GM12878 (cell line): ENCODE measurements around the gene PRIMPOL. TPM values are rescaled to one million over a fixed set of nuclear protein-coding genes. Genes with fewer than 3 reads are reported as not detected.

Experiments
- ATAC-seq: fragments of 200-7000 bp; cut with Tn5 transposase; 3 replicates; pipeline ENCODE4 v1.9.1; 2020; ENCODE audit warnings: mild to moderate bottlenecking, moderate library complexity
- BruUV-seq: library from RNA; stranded (reverse); fragments of 400-500 nt; replicated peaks from 2 replicates; lab custom pipeline; 2021; lab: Mats Ljungman, UMichigan
- CTCF ChIA-PET: fragments of 300-600 bp; sonication (Branson Sonifier 250); formaldehyde crosslinking; extraction: SDS; loops from one replicate; lab custom pipeline; 2021; ENCODE audit warnings: inconsistent platforms; lab: Yijun Ruan, JAX
- POLR2A ChIA-PET: fragments of 350-600 bp; formaldehyde crosslinking; extraction: SDS; loops from one replicate; lab custom pipeline; 2021; ENCODE audit warnings: inconsistent platforms; lab: Charles Lee
- RAD21 ChIA-PET: fragments of 300-600 bp; sonication (Branson Sonifier 250); formaldehyde crosslinking; loops from one replicate; lab custom pipeline; 2023; ENCODE audit warnings: antibody characterized with exemption; ENCODE audit not compliant: unreplicated experiment; lab: Charles Lee
- SMC1A ChIA-PET: fragments of 300-600 bp; sonication (Branson Sonifier 250); formaldehyde crosslinking; loops from one replicate; lab custom pipeline; 2023; ENCODE audit not compliant: unreplicated experiment, uncharacterized antibody; lab: Charles Lee
- DNase-seq: peaks from one replicate; pipeline ENCODE4 v3.0.0-alpha.2; 2011; ENCODE audit warnings: low read depth, low spot score
- FAIRE-seq: peaks from 3 replicates; lab custom pipeline; 2011; peaks lifted over from hg19 to GRCh38; lab: Jason Lieb, UNC
- H2AFZ ChIP-seq: 2 replicates; pipeline ENCODE4 v1.6.0; 2011; ENCODE audit warnings: low read depth, low read length, control low read depth; ENCODE audit not compliant: control insufficient read depth
- H3K27ac ChIP-seq: 2 replicates; pipeline ENCODE4 v1.5.1; 2011; ENCODE audit warnings: control low read depth; ENCODE audit not compliant: control insufficient read depth, insufficient read depth
- H3K27me3 ChIP-seq, 2 experiments: replicated peaks in 1 of 2; 2 replicates each; pipeline versions ENCODE4 v1.6.0 to v1.6.1; 2011; ENCODE audit warnings: low read length in 1 of 2; ENCODE audit not compliant: control insufficient read depth in 2 of 2, insufficient read depth in 2 of 2
- H3K36me3 ChIP-seq, 2 experiments: 2 replicates each; pipeline ENCODE4 v1.5.1; 2011; ENCODE audit warnings: low read length in 1 of 2; ENCODE audit not compliant: control insufficient read depth in 2 of 2, insufficient read depth in 2 of 2
- H3K4me1 ChIP-seq: 2 replicates; pipeline ENCODE4 v1.6.1; 2011; ENCODE audit warnings: mild to moderate bottlenecking, low read length, moderate library complexity, mixed read lengths; ENCODE audit not compliant: control insufficient read depth, insufficient read depth
- H3K4me2 ChIP-seq: 2 replicates; pipeline ENCODE4 v1.6.0; 2011; ENCODE audit warnings: control low read depth; ENCODE audit not compliant: control insufficient read depth, insufficient read depth
- H3K4me3 ChIP-seq: fragments of 200-600 bp; sonication (generic); 2 replicates; pipeline ENCODE4 v1.5.1; 2016
- H3K79me2 ChIP-seq: 2 replicates; pipeline ENCODE4 v1.6.0; 2011; ENCODE audit warnings: low read length; ENCODE audit not compliant: control insufficient read depth, insufficient read depth
- H3K9ac ChIP-seq: 2 replicates; pipeline ENCODE4 v1.8.0; 2011; ENCODE audit warnings: low read length, control low read depth, mixed read lengths; ENCODE audit not compliant: control insufficient read depth, insufficient read depth
- H3K9me3 ChIP-seq: replicated peaks from 3 replicates; pipeline ENCODE4 v1.5.1; 2011; ENCODE audit warnings: mild to moderate bottlenecking, low read length; ENCODE audit not compliant: control insufficient read depth, insufficient read depth
- H4K20me1 ChIP-seq: 2 replicates; pipeline ENCODE4 v1.6.0; 2011; ENCODE audit not compliant: control insufficient read depth, insufficient read depth
- ETV6 ChIP-seq, 2 experiments: fragments of 450-650 bp in 1 of 2; IDR thresholded peaks in 1 of 2; conservative IDR thresholded peaks in 1 of 2; 2 replicates each; pipeline ENCODE4 v1.6.1; 2014; ENCODE audit warnings: antibody characterized with exemption in 1 of 2, borderline replicate concordance in 1 of 2, low read depth in 1 of 2, mild to moderate bottlenecking in 1 of 2, moderate library complexity in 1 of 2
- MEF2A ChIP-seq: IDR thresholded peaks from 2 replicates; pipeline ENCODE4 v1.6.1; 2011; ENCODE audit warnings: low read depth, mild to moderate bottlenecking, low read length, moderate library complexity; ENCODE audit not compliant: insufficient read depth
- NFYB ChIP-seq: IDR thresholded peaks from 2 replicates; pipeline ENCODE4 v1.6.1; 2011; ENCODE audit warnings: low read depth, mild to moderate bottlenecking, low read length, improper control_type of control experiment, moderate library complexity; ENCODE audit not compliant: insufficient read depth
- PRDM15 ChIP-seq: fragments of 450-650 bp; formaldehyde crosslinking; IDR thresholded peaks from 2 replicates; pipeline ENCODE4 v1.4.0; 2020; ENCODE audit warnings: mild to moderate bottlenecking, moderate library complexity
- RELB ChIP-seq: fragments of 450-650 bp; IDR thresholded peaks from 2 replicates; pipeline ENCODE4 v1.6.1; 2017; ENCODE audit warnings: low read depth, mild to moderate bottlenecking, moderate library complexity
- SIX5 ChIP-seq: IDR thresholded peaks from 2 replicates; pipeline ENCODE4 v1.6.1; 2011; ENCODE audit warnings: mild to moderate bottlenecking, low read depth, low read length, moderate library complexity; ENCODE audit not compliant: severe bottlenecking
- SREBF2 ChIP-seq: IDR thresholded peaks from 2 replicates; pipeline ENCODE4 v1.6.1; 2012; ENCODE audit warnings: mild to moderate bottlenecking, low read length
- USF2 ChIP-seq: IDR thresholded peaks from 2 replicates; pipeline ENCODE4 v1.6.1; 2011; ENCODE audit warnings: low read depth, low read length, improper control_type of control experiment, borderline replicate concordance
- WGBS: methylation state at CpG from one replicate; pipeline ENCODE4 v1.1.6; 2016; ENCODE audit warnings: low lambda C conversion rate; ENCODE audit not compliant: insufficient replicate concordance, insufficient coverage; ENCODE audit errors: missing lambda C conversion rate; 5-methylcytosine and 5-hydroxymethylcytosine counted together
- in situ Hi-C: fragments of 300-500 bp; cut with MboI; formaldehyde crosslinking; loops from 9 replicates; pipeline ENCODE4 v1.14.3; 2018; ENCODE audit warnings: mixed read lengths
- intact Hi-C: fragments of 100-400 bp; cut with micrococcal nuclease; formaldehyde crosslinking; loops from one replicate; pipeline ENCODE4 v1.14.2; 2022; ENCODE audit not compliant: unreplicated experiment
- polyA plus RNA-seq, 11 experiments: library from polyadenylated mRNA; depleted of rRNA in 4 of 11; unstranded in 6 of 11; stranded (reverse) in 5 of 11; fragments of >200 nt; fragmentation: Nextera tagmentation in 4 of 11; fragmentation: Illumina TruSeq in 1 of 11; extraction: Ambion mirVana in 4 of 11; extraction: Trizol in 1 of 11; gene quantifications; 1 replicate in 1 of 11; 2 replicates in 10 of 11; pipeline versions ENCODE4 v1.2.1 to v1.2.3, GENCODE V29; 2011 to 2016; ENCODE audit warnings: inconsistent platforms in 2 of 11, missing spikeins in 2 of 11, low read depth in 1 of 11
- total RNA-seq, 4 experiments: library from RNA; depleted of rRNA in 3 of 4; stranded (reverse); fragments of >200 nt in 3 of 4; fragmentation: Illumina TruSeq in 1 of 4; extraction: Trizol in 1 of 4; gene quantifications; 2 replicates each; pipeline versions ENCODE4 v1.2.1 to v1.2.3, GENCODE V29; 2013 to 2021
- TF ChIP-seq, protein P1 (sequence below): fragments of 450-650 bp; conservative IDR thresholded peaks from 2 replicates; pipeline ENCODE4 v1.6.1; 2017; ENCODE audit warnings: mild to moderate bottlenecking, moderate library complexity

Gene PRIMPOL
- total and polyA plus RNA-seq, 10 of the 15 experiments (the other 5 are each of a cell fraction or from before 2014, with no cell fraction given) = 10.6 to 23.7 (median 14.0) TPM

DNA sequence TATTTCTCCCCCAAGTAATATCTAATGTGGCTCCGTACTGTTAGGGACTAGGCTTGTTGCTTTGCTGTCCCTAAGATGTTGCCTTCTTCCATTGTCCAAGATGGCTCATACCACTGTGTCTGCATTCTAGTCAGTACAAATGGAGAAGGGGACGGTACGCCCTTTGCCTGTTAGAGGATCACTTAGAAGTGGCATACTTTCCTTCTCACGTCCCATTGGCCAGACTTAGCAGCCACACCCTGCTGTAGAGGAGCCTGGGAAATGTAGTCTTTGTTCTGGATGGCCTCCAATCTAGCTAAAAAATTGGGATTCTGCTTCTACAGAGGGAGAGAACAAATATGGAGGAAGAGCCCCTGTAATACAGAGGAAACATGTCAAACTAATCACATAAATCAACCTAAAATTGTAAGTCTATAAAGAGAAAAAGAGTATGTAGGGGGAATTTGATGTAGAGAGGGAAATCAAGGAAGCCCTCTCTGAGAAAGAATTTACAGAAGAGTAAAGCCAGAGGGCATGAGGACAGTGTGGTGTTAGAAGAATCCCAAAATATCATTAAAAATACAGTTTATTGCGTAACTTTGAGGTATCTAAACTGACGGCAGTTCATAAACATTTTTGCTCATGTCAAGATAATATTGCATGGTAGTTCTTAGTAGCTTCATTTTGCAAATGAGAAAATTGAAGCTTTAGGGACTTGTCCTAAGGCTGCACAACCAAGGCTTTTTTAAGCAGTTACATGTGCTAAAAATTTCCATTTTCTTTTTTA lies 15.1 kb downstream of the PRIMPOL start:
- intact Hi-C loops = no loop called here
- no peaks in the 10 kb centered on the region for H4K20me1 ChIP-seq
- ATAC-seq = peak; percentile 81
- H3K27ac ChIP-seq = no peak overlapping the region
- H3K27me3 ChIP-seq = no peaks in the 10 kb centered on the region
- TF ChIP-seq NFYB (peak; percentile 36; the same call in 1 of the 2 replicates), SREBF2 (no peak), MEF2A (no peak), PRDM15 (no peak), ETV6 (conservative IDR thresholded peaks at IDR 0.05 in 1 of 2, IDR thresholded peaks at IDR 0.05 in 1 of 2; ENCODE audit: borderline replicate concordance in 1 of 2, low read depth in 1 of 2) (no peak), SIX5 (peak; percentile 65), RELB (no peak), USF2 (no peak)
- TF ChIP-seq, protein P1, sequence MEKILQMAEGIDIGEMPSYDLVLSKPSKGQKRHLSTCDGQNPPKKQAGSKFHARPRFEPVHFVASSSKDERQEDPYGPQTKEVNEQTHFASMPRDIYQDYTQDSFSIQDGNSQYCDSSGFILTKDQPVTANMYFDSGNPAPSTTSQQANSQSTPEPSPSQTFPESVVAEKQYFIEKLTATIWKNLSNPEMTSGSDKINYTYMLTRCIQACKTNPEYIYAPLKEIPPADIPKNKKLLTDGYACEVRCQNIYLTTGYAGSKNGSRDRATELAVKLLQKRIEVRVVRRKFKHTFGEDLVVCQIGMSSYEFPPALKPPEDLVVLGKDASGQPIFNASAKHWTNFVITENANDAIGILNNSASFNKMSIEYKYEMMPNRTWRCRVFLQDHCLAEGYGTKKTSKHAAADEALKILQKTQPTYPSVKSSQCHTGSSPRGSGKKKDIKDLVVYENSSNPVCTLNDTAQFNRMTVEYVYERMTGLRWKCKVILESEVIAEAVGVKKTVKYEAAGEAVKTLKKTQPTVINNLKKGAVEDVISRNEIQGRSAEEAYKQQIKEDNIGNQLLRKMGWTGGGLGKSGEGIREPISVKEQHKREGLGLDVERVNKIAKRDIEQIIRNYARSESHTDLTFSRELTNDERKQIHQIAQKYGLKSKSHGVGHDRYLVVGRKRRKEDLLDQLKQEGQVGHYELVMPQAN = no peak
- no peak overlapping the region for H3K4me2 ChIP-seq
- no peak overlapping the region for H2AFZ ChIP-seq
- H3K79me2 ChIP-seq = no peaks in the 10 kb centered on the region
- in situ Hi-C loops = no loop called here
- DNase-seq = no peak
- ChIA-PET CTCF (interaction anchor here (1.5 kb wide), 1 partner anchor 14 kb away, joined by 3 read pairs; no protein-coding TSS in a partner anchor), SMC1A (interaction anchor here (1.4 kb wide), 1 partner anchor 33 kb away, joined by 3 read pairs; no protein-coding TSS in a partner anchor), RAD21 (interaction anchor here (1.5 kb wide), 1 partner anchor 48 kb away, joined by 3 read pairs; no protein-coding TSS in a partner anchor), POLR2A (interaction anchor here (1.0 kb wide), 2 partner anchors 18 to 26 kb away, joined by 3 to 4 read pairs; no protein-coding TSS in a partner anchor)
- no peaks in the 10 kb centered on the region for H3K9me3 ChIP-seq
- no peak overlapping the region for H3K4me3 ChIP-seq
- H3K4me1 ChIP-seq = no peaks in the 10 kb centered on the region
- no peak for FAIRE-seq
- no peak overlapping the region for H3K9ac ChIP-seq
- BruUV-seq = no TSS peak
- H3K36me3 ChIP-seq = peaks cover 1 to 9% of the 10 kb centered on the region in 2 experiments; a peak in 3 of 4 replicates
- 81% methylated on average over 6 of the region's 6 CpGs for WGBS
